Measurements from ENCODE around the gene MED31.
"Not testable (repeated sequence)": the region's sequence is repeated elsewhere in the genome, so short reads cannot be mapped to it uniquely, and the experiment has no call there.

- TF ChIP-seq, protein P1, sequence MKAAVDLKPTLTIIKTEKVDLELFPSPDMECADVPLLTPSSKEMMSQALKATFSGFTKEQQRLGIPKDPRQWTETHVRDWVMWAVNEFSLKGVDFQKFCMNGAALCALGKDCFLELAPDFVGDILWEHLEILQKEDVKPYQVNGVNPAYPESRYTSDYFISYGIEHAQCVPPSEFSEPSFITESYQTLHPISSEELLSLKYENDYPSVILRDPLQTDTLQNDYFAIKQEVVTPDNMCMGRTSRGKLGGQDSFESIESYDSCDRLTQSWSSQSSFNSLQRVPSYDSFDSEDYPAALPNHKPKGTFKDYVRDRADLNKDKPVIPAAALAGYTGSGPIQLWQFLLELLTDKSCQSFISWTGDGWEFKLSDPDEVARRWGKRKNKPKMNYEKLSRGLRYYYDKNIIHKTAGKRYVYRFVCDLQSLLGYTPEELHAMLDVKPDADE (IDR thresholded peaks at IDR 0.05), result 0 out of 2 replicates have a peak, but pooled peaks have one; percentile 17
- TF ChIP-seq, protein P2, sequence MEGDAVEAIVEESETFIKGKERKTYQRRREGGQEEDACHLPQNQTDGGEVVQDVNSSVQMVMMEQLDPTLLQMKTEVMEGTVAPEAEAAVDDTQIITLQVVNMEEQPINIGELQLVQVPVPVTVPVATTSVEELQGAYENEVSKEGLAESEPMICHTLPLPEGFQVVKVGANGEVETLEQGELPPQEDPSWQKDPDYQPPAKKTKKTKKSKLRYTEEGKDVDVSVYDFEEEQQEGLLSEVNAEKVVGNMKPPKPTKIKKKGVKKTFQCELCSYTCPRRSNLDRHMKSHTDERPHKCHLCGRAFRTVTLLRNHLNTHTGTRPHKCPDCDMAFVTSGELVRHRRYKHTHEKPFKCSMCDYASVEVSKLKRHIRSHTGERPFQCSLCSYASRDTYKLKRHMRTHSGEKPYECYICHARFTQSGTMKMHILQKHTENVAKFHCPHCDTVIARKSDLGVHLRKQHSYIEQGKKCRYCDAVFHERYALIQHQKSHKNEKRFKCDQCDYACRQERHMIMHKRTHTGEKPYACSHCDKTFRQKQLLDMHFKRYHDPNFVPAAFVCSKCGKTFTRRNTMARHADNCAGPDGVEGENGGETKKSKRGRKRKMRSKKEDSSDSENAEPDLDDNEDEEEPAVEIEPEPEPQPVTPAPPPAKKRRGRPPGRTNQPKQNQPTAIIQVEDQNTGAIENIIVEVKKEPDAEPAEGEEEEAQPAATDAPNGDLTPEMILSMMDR (conservative IDR thresholded peaks at IDR 0.05; ENCODE audit: low read depth in 2 of 2), result not testable (repeated sequence)
Observed at GRCh38 chr17:6656797-6657632, 5.6 kb upstream of the MED31 start.
